Neural cell (in vitro differentiated cells): ENCODE data around the gene MYRF. TPM values are rescaled to one million over a fixed set of nuclear protein-coding genes. Genes with fewer than 3 reads are reported as not detected.
A peak's percentile ranks its signal among the peaks of the same experiment; 100 is the strongest.

Source experiments
- H2AFZ ChIP-seq: fragments of 200-600, 300-800 bp; sonication (generic), shearing (Covaris generic); 2 replicates; pipeline ENCODE4 v1.6.0; 2014; ENCODE audit warnings: low read depth, mild to moderate bottlenecking, antibody characterized with exemption, low read length, moderate library complexity
- H3F3A ChIP-seq: fragments of 200-600 bp; shearing (Covaris generic); 2 replicates; pipeline ENCODE4 v1.6.1; 2016; ENCODE audit warnings: mild to moderate bottlenecking, moderate library complexity, mixed read lengths, antibody characterized with exemption, low read length; ENCODE audit not compliant: insufficient read depth, poor library complexity, severe bottlenecking
- H3K27ac ChIP-seq: fragments of 200-600, 300-800 bp; sonication (generic), shearing (Covaris generic); 2 replicates; pipeline ENCODE4 v1.5.1; 2014; ENCODE audit warnings: mild to moderate bottlenecking, low read length, moderate library complexity
- H3K27me3 ChIP-seq: fragments of 300-800, 200-600 bp; sonication (generic), shearing (Covaris generic); 2 replicates; pipeline ENCODE4 v1.6.0; 2014; ENCODE audit warnings: mild to moderate bottlenecking, low read depth, low read length, moderate library complexity; ENCODE audit not compliant: insufficient read depth
- H3K36me3 ChIP-seq: fragments of 300-800, 200-600 bp; sonication (generic), shearing (Covaris generic); 2 replicates; pipeline ENCODE4 v1.5.1; 2014; ENCODE audit warnings: mild to moderate bottlenecking, antibody characterized with exemption, low read length, moderate library complexity; ENCODE audit not compliant: insufficient read depth
- H3K4me2 ChIP-seq: fragments of 300-800, 200-600 bp; sonication (generic), shearing (Covaris generic); 2 replicates; pipeline ENCODE4 v1.6.0; 2014; ENCODE audit warnings: mild to moderate bottlenecking, low read length
- H3K4me3 ChIP-seq: fragments of 300-800, 200-600 bp; sonication (generic), shearing (Covaris generic); 2 replicates; pipeline ENCODE4 v1.5.1; 2014; ENCODE audit warnings: mild to moderate bottlenecking, low read length, moderate library complexity
- H3K79me2 ChIP-seq: fragments of 200-600 bp; shearing (Covaris generic); replicated peaks from 2 replicates; pipeline ENCODE4 v1.6.0; 2014; ENCODE audit warnings: mild to moderate bottlenecking, low read length, moderate library complexity; ENCODE audit not compliant: insufficient read depth
- H3K9ac ChIP-seq: fragments of 300-800, 200-600 bp; sonication (generic), shearing (Covaris generic); 2 replicates; pipeline ENCODE4 v1.6.1; 2016; ENCODE audit warnings: mild to moderate bottlenecking, low read length, mixed read lengths
- H3K9me2 ChIP-seq: fragments of 200-600 bp; shearing (Covaris generic); 2 replicates; pipeline ENCODE4 v1.6.1; 2016; ENCODE audit warnings: mild to moderate bottlenecking, low read length, mixed read lengths; ENCODE audit not compliant: insufficient read depth
- H3K9me3 ChIP-seq: fragments of 200-600, 300-800 bp; sonication (generic), shearing (Covaris generic); 2 replicates; pipeline ENCODE4 v1.6.1; 2016; ENCODE audit warnings: mild to moderate bottlenecking, mixed run types, low read length, moderate library complexity, mixed read lengths
- H4K20me1 ChIP-seq: fragments of 200-600 bp; shearing (Covaris generic); 2 replicates; pipeline ENCODE4 v1.6.1; 2016; ENCODE audit warnings: mild to moderate bottlenecking, mixed run types; ENCODE audit not compliant: insufficient read depth
- CTCF ChIP-seq: fragments of 450-650 bp; IDR thresholded peaks from 2 replicates; pipeline ENCODE4 v1.5.1; 2014; ENCODE audit warnings: antibody characterized with exemption, mild to moderate bottlenecking, moderate library complexity; ENCODE audit not compliant: poor library complexity, severe bottlenecking
- EP300 ChIP-seq: fragments of 450-650 bp; conservative IDR thresholded peaks from 2 replicates; pipeline ENCODE4 v1.6.1; 2014; ENCODE audit warnings: antibody characterized with exemption, mild to moderate bottlenecking, moderate library complexity; ENCODE audit not compliant: poor library complexity, severe bottlenecking
- EZH2 ChIP-seq: fragments of 200-600, 300-800 bp; shearing (Covaris generic), sonication (generic); IDR thresholded peaks from 2 replicates; pipeline ENCODE4 v1.6.1; 2014; ENCODE audit warnings: antibody characterized with exemption, low read length, borderline replicate concordance, mild to moderate bottlenecking; ENCODE audit not compliant: insufficient read depth, poor library complexity, severe bottlenecking
- MXI1 ChIP-seq: fragments of 450-650 bp; conservative IDR thresholded peaks from 2 replicates; pipeline ENCODE4 v1.6.1; 2014; ENCODE audit warnings: antibody characterized with exemption, mild to moderate bottlenecking; ENCODE audit not compliant: poor library complexity, severe bottlenecking
- POLR2AphosphoS5 ChIP-seq: IDR thresholded peaks from 2 replicates; pipeline ENCODE4 v1.6.1; 2012
- RAD21 ChIP-seq: fragments of 450-650 bp; conservative IDR thresholded peaks from 2 replicates; pipeline ENCODE4 v1.6.1; 2014; ENCODE audit warnings: antibody characterized with exemption, mild to moderate bottlenecking, moderate library complexity
- REST ChIP-seq: IDR thresholded peaks from 2 replicates; pipeline ENCODE4 v1.6.1; 2012; ENCODE audit warnings: borderline replicate concordance
- SMC3 ChIP-seq: fragments of 450-650 bp; conservative IDR thresholded peaks from 2 replicates; pipeline ENCODE4 v1.6.1; 2014; ENCODE audit warnings: antibody characterized with exemption, mild to moderate bottlenecking, moderate library complexity; ENCODE audit not compliant: poor library complexity
- TAF1 ChIP-seq: IDR thresholded peaks from 2 replicates; pipeline ENCODE4 v1.6.1; 2012; ENCODE audit warnings: low read depth
- polyA plus RNA-seq: library from polyadenylated mRNA; depleted of rRNA; stranded (reverse); fragments of >200 nt; gene quantifications from 2 replicates; pipeline ENCODE4 v1.2.3, GENCODE V29; 2014

MYRF gene
- polyA plus RNA-seq, 1 donor from 2014 or later = 0.16 TPM

- H3K79me2 ChIP-seq = peaks cover 88% of the 10 kb centered on the region
- H2AFZ ChIP-seq = no peak overlapping the region
These were observed 81.5 kb downstream of the MYRF start for GRCh38 chr11:61833926-61834277.

GRCh38 chr11:61834278-61835048, 82.0 kb downstream of the MYRF start:
- Histone ChIP-seq H3K4me2 (no peak overlapping the region), H2AFZ (no peak overlapping the region), H3K27ac (no peak overlapping the region), H3K9me3 (no peaks in the 10 kb centered on the region), H3K36me3 (no peaks in the 10 kb centered on the region), H3F3A (no peaks in the 10 kb centered on the region), H3K27me3 (no peaks in the 10 kb centered on the region), H3K4me3 (no peak overlapping the region), H4K20me1 (peaks cover 8% of the 10 kb centered on the region), H3K79me2 (peaks cover 83% of the 10 kb centered on the region), H3K9me2 (no peaks in the 10 kb centered on the region), H3K9ac (no peak overlapping the region)
- TF ChIP-seq EP300 (no peak), POLR2AphosphoS5 (no peak), EZH2 (no peak), CTCF (no peak), REST (no peak)

More at GRCh38 chr11:61833926-61834277, 81.5 kb downstream of the MYRF start:
- TF ChIP-seq SMC3 = no peak
- TF ChIP-seq RAD21 = no peak
- no peak for TF ChIP-seq REST
- TF ChIP-seq POLR2AphosphoS5 = no peak
- TF ChIP-seq EZH2 = no peak
- TF ChIP-seq CTCF = no peak
- TF ChIP-seq MXI1 = no peak
- TF ChIP-seq TAF1 = no peak
- no peak for TF ChIP-seq EP300
- H3K27me3 ChIP-seq = no peaks in the 10 kb centered on the region
- no peaks in the 10 kb centered on the region for H3F3A ChIP-seq
- no peaks in the 10 kb centered on the region for H3K36me3 ChIP-seq
- peaks cover 8% of the 10 kb centered on the region for H4K20me1 ChIP-seq
- H3K9me2 ChIP-seq = no peaks in the 10 kb centered on the region
- H3K9me3 ChIP-seq = no peaks in the 10 kb centered on the region
- no peak overlapping the region for H3K27ac ChIP-seq
- H3K4me3 ChIP-seq = peak overlapping the region; percentile 7
- no peak overlapping the region for H3K4me2 ChIP-seq
- no peak overlapping the region for H3K9ac ChIP-seq
